Measurements from ENCODE around the gene CMIP.

The CMIP gene

GRCh38 chr16:81494888-81495287, 50.3 kb downstream of the CMIP start:
- TF ChIP-seq CTCF (IDR thresholded peaks at IDR 0.05), result no peak

GRCh38 chr16:81495321-81496234, 51.0 kb downstream of the CMIP start:
- TF ChIP-seq CTCF (IDR thresholded peaks at IDR 0.05), result no peak

GRCh38 chr16:81496321-81496720, 51.7 kb downstream of the CMIP start:
- TF ChIP-seq CTCF (IDR thresholded peaks at IDR 0.05), result no peak

GRCh38 chr16:81496742-81497141, 52.1 kb downstream of the CMIP start:
- no peak for TF ChIP-seq CTCF (IDR thresholded peaks at IDR 0.05)

GRCh38 chr16:81497690-81498089, 53.1 kb downstream of the CMIP start:
- TF ChIP-seq CTCF (IDR thresholded peaks at IDR 0.05), result no peak

- TF ChIP-seq CTCF (IDR thresholded peaks at IDR 0.05), result no peak
Observed at GRCh38 chr16:81498351-81498750, 53.7 kb downstream of the CMIP start.

- TF ChIP-seq CTCF (IDR thresholded peaks at IDR 0.05), result no peak
Observed at GRCh38 chr16:81499576-81500380, 55.2 kb downstream of the CMIP start.

Measured in LNCAP (cell line).